C4-2B (cell line): ENCODE results near the gene UEVLD.

Experiments used
- CTCF ChIP-seq: fragments of 450-650 bp; conservative IDR thresholded peaks from 2 replicates; pipeline ENCODE4 v1.5.1; 2017; ENCODE audit warnings: mild to moderate bottlenecking
- ZFX ChIP-seq: fragments of 450-650 bp; IDR thresholded peaks from 2 replicates; pipeline ENCODE4 v1.6.1; 2017

- no peak for TF ChIP-seq CTCF
- TF ChIP-seq ZFX, result no peak
Observed at GRCh38 chr11:18590571-18590970, 2.0 kb upstream of the UEVLD start.
